Neural cell (in vitro differentiated cells): ENCODE data around the gene TM9SF4. TPM values are rescaled to one million over a fixed set of nuclear protein-coding genes. Genes with fewer than 3 reads are reported as not detected.

Source experiments
- H2AFZ ChIP-seq: fragments of 200-600, 300-800 bp; sonication (generic), shearing (Covaris generic); 2 replicates; pipeline ENCODE4 v1.6.0; 2014; ENCODE audit warnings: low read depth, mild to moderate bottlenecking, antibody characterized with exemption, low read length, moderate library complexity
- H3F3A ChIP-seq: fragments of 200-600 bp; shearing (Covaris generic); 2 replicates; pipeline ENCODE4 v1.6.1; 2016; ENCODE audit warnings: mild to moderate bottlenecking, moderate library complexity, mixed read lengths, antibody characterized with exemption, low read length; ENCODE audit not compliant: insufficient read depth, poor library complexity, severe bottlenecking
- H3K27ac ChIP-seq: fragments of 200-600, 300-800 bp; sonication (generic), shearing (Covaris generic); 2 replicates; pipeline ENCODE4 v1.5.1; 2014; ENCODE audit warnings: mild to moderate bottlenecking, low read length, moderate library complexity
- H3K27me3 ChIP-seq: fragments of 300-800, 200-600 bp; sonication (generic), shearing (Covaris generic); 2 replicates; pipeline ENCODE4 v1.6.0; 2014; ENCODE audit warnings: mild to moderate bottlenecking, low read depth, low read length, moderate library complexity; ENCODE audit not compliant: insufficient read depth
- H3K36me3 ChIP-seq: fragments of 300-800, 200-600 bp; sonication (generic), shearing (Covaris generic); 2 replicates; pipeline ENCODE4 v1.5.1; 2014; ENCODE audit warnings: mild to moderate bottlenecking, antibody characterized with exemption, low read length, moderate library complexity; ENCODE audit not compliant: insufficient read depth
- H3K4me2 ChIP-seq: fragments of 300-800, 200-600 bp; sonication (generic), shearing (Covaris generic); 2 replicates; pipeline ENCODE4 v1.6.0; 2014; ENCODE audit warnings: mild to moderate bottlenecking, low read length
- H3K4me3 ChIP-seq: fragments of 300-800, 200-600 bp; sonication (generic), shearing (Covaris generic); 2 replicates; pipeline ENCODE4 v1.5.1; 2014; ENCODE audit warnings: mild to moderate bottlenecking, low read length, moderate library complexity
- H3K79me2 ChIP-seq: fragments of 200-600 bp; shearing (Covaris generic); replicated peaks from 2 replicates; pipeline ENCODE4 v1.6.0; 2014; ENCODE audit warnings: mild to moderate bottlenecking, low read length, moderate library complexity; ENCODE audit not compliant: insufficient read depth
- H3K9ac ChIP-seq: fragments of 300-800, 200-600 bp; sonication (generic), shearing (Covaris generic); 2 replicates; pipeline ENCODE4 v1.6.1; 2016; ENCODE audit warnings: mild to moderate bottlenecking, low read length, mixed read lengths
- H3K9me2 ChIP-seq: fragments of 200-600 bp; shearing (Covaris generic); 2 replicates; pipeline ENCODE4 v1.6.1; 2016; ENCODE audit warnings: mild to moderate bottlenecking, low read length, mixed read lengths; ENCODE audit not compliant: insufficient read depth
- H3K9me3 ChIP-seq: fragments of 200-600, 300-800 bp; sonication (generic), shearing (Covaris generic); 2 replicates; pipeline ENCODE4 v1.6.1; 2016; ENCODE audit warnings: mild to moderate bottlenecking, mixed run types, low read length, moderate library complexity, mixed read lengths
- H4K20me1 ChIP-seq: fragments of 200-600 bp; shearing (Covaris generic); 2 replicates; pipeline ENCODE4 v1.6.1; 2016; ENCODE audit warnings: mild to moderate bottlenecking, mixed run types; ENCODE audit not compliant: insufficient read depth
- EP300 ChIP-seq: fragments of 450-650 bp; conservative IDR thresholded peaks from 2 replicates; pipeline ENCODE4 v1.6.1; 2014; ENCODE audit warnings: antibody characterized with exemption, mild to moderate bottlenecking, moderate library complexity; ENCODE audit not compliant: poor library complexity, severe bottlenecking
- EZH2 ChIP-seq: fragments of 200-600, 300-800 bp; shearing (Covaris generic), sonication (generic); IDR thresholded peaks from 2 replicates; pipeline ENCODE4 v1.6.1; 2014; ENCODE audit warnings: antibody characterized with exemption, low read length, borderline replicate concordance, mild to moderate bottlenecking; ENCODE audit not compliant: insufficient read depth, poor library complexity, severe bottlenecking
- MXI1 ChIP-seq: fragments of 450-650 bp; conservative IDR thresholded peaks from 2 replicates; pipeline ENCODE4 v1.6.1; 2014; ENCODE audit warnings: antibody characterized with exemption, mild to moderate bottlenecking; ENCODE audit not compliant: poor library complexity, severe bottlenecking
- POLR2AphosphoS5 ChIP-seq: IDR thresholded peaks from 2 replicates; pipeline ENCODE4 v1.6.1; 2012
- RAD21 ChIP-seq: fragments of 450-650 bp; conservative IDR thresholded peaks from 2 replicates; pipeline ENCODE4 v1.6.1; 2014; ENCODE audit warnings: antibody characterized with exemption, mild to moderate bottlenecking, moderate library complexity
- SMC3 ChIP-seq: fragments of 450-650 bp; conservative IDR thresholded peaks from 2 replicates; pipeline ENCODE4 v1.6.1; 2014; ENCODE audit warnings: antibody characterized with exemption, mild to moderate bottlenecking, moderate library complexity; ENCODE audit not compliant: poor library complexity
- TAF1 ChIP-seq: IDR thresholded peaks from 2 replicates; pipeline ENCODE4 v1.6.1; 2012; ENCODE audit warnings: low read depth
- polyA plus RNA-seq: library from polyadenylated mRNA; depleted of rRNA; stranded (reverse); fragments of >200 nt; gene quantifications from 2 replicates; pipeline ENCODE4 v1.2.3, GENCODE V29; 2014
- TF ChIP-seq, protein P1 (sequence below): fragments of 450-650 bp; IDR thresholded peaks from 2 replicates; pipeline ENCODE4 v1.5.1; 2014; ENCODE audit warnings: antibody characterized with exemption, mild to moderate bottlenecking, moderate library complexity; ENCODE audit not compliant: poor library complexity, severe bottlenecking
- TF ChIP-seq, protein P2 (sequence below): IDR thresholded peaks from 2 replicates; pipeline ENCODE4 v1.6.1; 2012; ENCODE audit warnings: borderline replicate concordance

Gene TM9SF4
- polyA plus RNA-seq, 1 donor from 2014 or later, result 18.3 TPM

DNA sequence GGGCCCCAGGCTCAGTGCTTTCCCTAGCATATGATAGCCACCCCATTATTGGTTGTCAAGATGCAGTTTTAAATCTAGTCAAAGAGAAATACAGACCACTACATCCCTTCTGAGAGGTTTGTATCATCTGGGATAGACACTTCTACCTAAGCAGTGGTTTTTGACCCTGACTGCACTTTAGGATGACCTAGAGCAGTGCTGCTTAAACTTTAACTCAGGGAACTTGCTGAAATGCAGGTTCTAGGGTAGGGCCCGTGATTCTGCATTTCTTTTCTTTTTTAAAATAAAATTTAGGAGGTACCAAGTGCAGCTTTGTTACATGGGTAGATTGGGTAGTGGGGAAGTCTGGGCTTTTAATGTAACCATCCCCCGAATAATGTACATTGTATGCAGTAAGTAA, 18.7 kb downstream of the TM9SF4 start:
- Histone ChIP-seq H3F3A (no peaks in the 10 kb centered on the region), H3K9ac (no peak overlapping the region), H3K36me3 (no peaks in the 10 kb centered on the region), H4K20me1 (no peaks in the 10 kb centered on the region), H3K27ac (no peak overlapping the region), H3K27me3 (no peaks in the 10 kb centered on the region), H2AFZ (no peak overlapping the region), H3K9me3 (no peaks in the 10 kb centered on the region), H3K9me2 (no peaks in the 10 kb centered on the region), H3K79me2 (peaks cover 9% of the 10 kb centered on the region), H3K4me2 (no peak overlapping the region), H3K4me3 (no peak overlapping the region)
- TF ChIP-seq RAD21 (no peak), TAF1 (no peak), POLR2AphosphoS5 (no peak), SMC3 (no peak), EZH2 (no peak), MXI1 (no peak)
- TF ChIP-seq, protein P1, sequence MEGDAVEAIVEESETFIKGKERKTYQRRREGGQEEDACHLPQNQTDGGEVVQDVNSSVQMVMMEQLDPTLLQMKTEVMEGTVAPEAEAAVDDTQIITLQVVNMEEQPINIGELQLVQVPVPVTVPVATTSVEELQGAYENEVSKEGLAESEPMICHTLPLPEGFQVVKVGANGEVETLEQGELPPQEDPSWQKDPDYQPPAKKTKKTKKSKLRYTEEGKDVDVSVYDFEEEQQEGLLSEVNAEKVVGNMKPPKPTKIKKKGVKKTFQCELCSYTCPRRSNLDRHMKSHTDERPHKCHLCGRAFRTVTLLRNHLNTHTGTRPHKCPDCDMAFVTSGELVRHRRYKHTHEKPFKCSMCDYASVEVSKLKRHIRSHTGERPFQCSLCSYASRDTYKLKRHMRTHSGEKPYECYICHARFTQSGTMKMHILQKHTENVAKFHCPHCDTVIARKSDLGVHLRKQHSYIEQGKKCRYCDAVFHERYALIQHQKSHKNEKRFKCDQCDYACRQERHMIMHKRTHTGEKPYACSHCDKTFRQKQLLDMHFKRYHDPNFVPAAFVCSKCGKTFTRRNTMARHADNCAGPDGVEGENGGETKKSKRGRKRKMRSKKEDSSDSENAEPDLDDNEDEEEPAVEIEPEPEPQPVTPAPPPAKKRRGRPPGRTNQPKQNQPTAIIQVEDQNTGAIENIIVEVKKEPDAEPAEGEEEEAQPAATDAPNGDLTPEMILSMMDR, result no peak
- TF ChIP-seq, protein P2, sequence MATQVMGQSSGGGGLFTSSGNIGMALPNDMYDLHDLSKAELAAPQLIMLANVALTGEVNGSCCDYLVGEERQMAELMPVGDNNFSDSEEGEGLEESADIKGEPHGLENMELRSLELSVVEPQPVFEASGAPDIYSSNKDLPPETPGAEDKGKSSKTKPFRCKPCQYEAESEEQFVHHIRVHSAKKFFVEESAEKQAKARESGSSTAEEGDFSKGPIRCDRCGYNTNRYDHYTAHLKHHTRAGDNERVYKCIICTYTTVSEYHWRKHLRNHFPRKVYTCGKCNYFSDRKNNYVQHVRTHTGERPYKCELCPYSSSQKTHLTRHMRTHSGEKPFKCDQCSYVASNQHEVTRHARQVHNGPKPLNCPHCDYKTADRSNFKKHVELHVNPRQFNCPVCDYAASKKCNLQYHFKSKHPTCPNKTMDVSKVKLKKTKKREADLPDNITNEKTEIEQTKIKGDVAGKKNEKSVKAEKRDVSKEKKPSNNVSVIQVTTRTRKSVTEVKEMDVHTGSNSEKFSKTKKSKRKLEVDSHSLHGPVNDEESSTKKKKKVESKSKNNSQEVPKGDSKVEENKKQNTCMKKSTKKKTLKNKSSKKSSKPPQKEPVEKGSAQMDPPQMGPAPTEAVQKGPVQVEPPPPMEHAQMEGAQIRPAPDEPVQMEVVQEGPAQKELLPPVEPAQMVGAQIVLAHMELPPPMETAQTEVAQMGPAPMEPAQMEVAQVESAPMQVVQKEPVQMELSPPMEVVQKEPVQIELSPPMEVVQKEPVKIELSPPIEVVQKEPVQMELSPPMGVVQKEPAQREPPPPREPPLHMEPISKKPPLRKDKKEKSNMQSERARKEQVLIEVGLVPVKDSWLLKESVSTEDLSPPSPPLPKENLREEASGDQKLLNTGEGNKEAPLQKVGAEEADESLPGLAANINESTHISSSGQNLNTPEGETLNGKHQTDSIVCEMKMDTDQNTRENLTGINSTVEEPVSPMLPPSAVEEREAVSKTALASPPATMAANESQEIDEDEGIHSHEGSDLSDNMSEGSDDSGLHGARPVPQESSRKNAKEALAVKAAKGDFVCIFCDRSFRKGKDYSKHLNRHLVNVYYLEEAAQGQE, result no peak

DNA sequence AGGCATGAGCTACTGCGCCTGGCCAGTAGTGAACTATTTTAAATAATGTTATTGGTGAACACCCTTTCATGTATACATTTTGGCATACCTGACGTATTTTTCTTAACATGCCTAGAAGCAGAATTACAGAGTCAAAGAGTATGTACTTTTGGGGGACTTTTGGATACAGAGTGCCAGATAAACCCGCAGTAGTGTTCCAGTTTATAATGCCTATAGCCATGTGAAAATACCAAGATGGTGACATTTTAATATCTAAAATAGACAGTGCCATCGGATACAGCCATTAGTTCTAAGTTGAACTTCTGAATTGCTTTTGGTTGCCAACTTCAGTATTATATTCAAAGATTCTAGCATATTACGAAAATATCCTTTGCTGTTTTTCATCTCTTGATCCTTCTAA, 20.3 kb downstream of the TM9SF4 start:
- H3K4me2 ChIP-seq, result no peak overlapping the region
- H3K4me3 ChIP-seq, result no peak overlapping the region
- H4K20me1 ChIP-seq, result no peaks in the 10 kb centered on the region
- no peaks in the 10 kb centered on the region for H3K9me3 ChIP-seq
- H3F3A ChIP-seq, result no peaks in the 10 kb centered on the region
- H3K27me3 ChIP-seq, result no peaks in the 10 kb centered on the region
- no peaks in the 10 kb centered on the region for H3K9me2 ChIP-seq
- no peak overlapping the region for H3K27ac ChIP-seq
- H3K9ac ChIP-seq, result no peak overlapping the region
- no peaks in the 10 kb centered on the region for H3K36me3 ChIP-seq
- H3K79me2 ChIP-seq, result peaks cover 9% of the 10 kb centered on the region
- TF ChIP-seq, protein P1, result no peak
- TF ChIP-seq TAF1 (no peak), POLR2AphosphoS5 (no peak), EP300 (no peak), SMC3 (no peak), EZH2 (no peak), MXI1 (no peak), RAD21 (no peak)
- TF ChIP-seq, protein P2, result no peak
- no peak overlapping the region for H2AFZ ChIP-seq
